SK-N-SH (cell line): ENCODE data around the gene NHS. TPM values are rescaled to one million over a fixed set of nuclear protein-coding genes. Genes with fewer than 3 reads are reported as not detected.

Source experiments
- CTCF ChIA-PET: fragments of 300-600, 350-600 bp; formaldehyde crosslinking; extraction: SDS; loops from one replicate; lab custom pipeline; 2021; lab: Yijun Ruan, JAX
- POLR2A ChIA-PET: fragments of 350-600 bp; sonication (Branson Sonifier 250); formaldehyde crosslinking; extraction: SDS; loops from one replicate; lab custom pipeline; 2020; ENCODE audit warnings: antibody characterized with exemption, inconsistent platforms; lab: Yijun Ruan, JAX
- DNase-seq: peaks from one replicate; pipeline ENCODE4 v3.0.0; 2012
- H2AFZ ChIP-seq: fragments of 200-600 bp; sonication (generic); 2 replicates; pipeline ENCODE4 v1.8.1; 2016; ENCODE audit warnings: antibody characterized with exemption, mild to moderate bottlenecking, low read depth
- H3F3A ChIP-seq: fragments of 200-600 bp; sonication (generic); replicated peaks from 2 replicates; pipeline ENCODE3; 2016; ENCODE audit warnings: antibody characterized with exemption, mild to moderate bottlenecking; ENCODE audit not compliant: insufficient read depth
- H3K27ac ChIP-seq, 2 experiments: fragments of 200-500 bp in 1 of 2; fragments of 200-600 bp in 1 of 2; sonication (Bioruptor generic) in 1 of 2; sonication (generic), shearing (Covaris generic) in 1 of 2; 2 replicates each; pipeline versions ENCODE4 v1.5.1 to v1.6.1; 2014 to 2016; ENCODE audit warnings: low read depth in 2 of 2, inconsistent platforms in 1 of 2, low read length in 1 of 2, mild to moderate bottlenecking in 1 of 2, mixed read lengths in 1 of 2
- H3K27me3 ChIP-seq: fragments of 200-600 bp; sonication (generic), shearing (Covaris generic); 2 replicates; pipeline ENCODE4 v1.6.1; 2016; ENCODE audit warnings: mixed run types; ENCODE audit not compliant: insufficient read depth
- H3K36me3 ChIP-seq, 2 experiments: fragments of 200-500 bp in 1 of 2; fragments of 200-600 bp in 1 of 2; sonication (Bioruptor generic) in 1 of 2; sonication (generic) in 1 of 2; replicated peaks in 1 of 2; 2 replicates each; pipeline versions ENCODE3 to v1.5.1; 2014 to 2016; ENCODE audit warnings: low read length in 1 of 2, mild to moderate bottlenecking in 1 of 2; ENCODE audit not compliant: insufficient read depth in 2 of 2, control insufficient read depth in 1 of 2
- H3K4me1 ChIP-seq, 2 experiments: fragments of 200-500 bp in 1 of 2; fragments of 200-600 bp in 1 of 2; sonication (Bioruptor generic) in 1 of 2; sonication (generic), shearing (Covaris generic) in 1 of 2; 2 replicates each; pipeline versions ENCODE4 v1.5.1 to v1.6.1; 2014 to 2016; ENCODE audit warnings: low read depth in 1 of 2, low read length in 1 of 2, mixed run types in 1 of 2; ENCODE audit not compliant: insufficient read depth in 2 of 2, control insufficient read depth in 1 of 2
- H3K4me2 ChIP-seq: fragments of 200-600 bp; sonication (generic), shearing (Covaris generic); 2 replicates; pipeline ENCODE4 v1.6.1; 2017; ENCODE audit warnings: mixed run types
- H3K4me3 ChIP-seq, 2 experiments: fragments of 200-500 bp in 1 of 2; fragments of 200-600 bp in 1 of 2; sonication (Bioruptor generic) in 1 of 2; sonication (generic), shearing (Covaris generic) in 1 of 2; 2 replicates each; pipeline versions ENCODE4 v1.5.1 to v1.8.1; 2014 to 2016; ENCODE audit warnings: low read depth in 2 of 2, inconsistent platforms in 1 of 2, low read length in 1 of 2, mild to moderate bottlenecking in 1 of 2, mixed read lengths in 1 of 2, moderate library complexity in 1 of 2
- H3K79me2 ChIP-seq: fragments of 200-600 bp; sonication (generic); 2 replicates; pipeline ENCODE4 v1.8.1; 2017; ENCODE audit warnings: mild to moderate bottlenecking; ENCODE audit not compliant: insufficient read depth
- H3K9ac ChIP-seq: fragments of 200-600 bp; sonication (generic); 2 replicates; pipeline ENCODE4 v1.6.1; 2017; ENCODE audit warnings: mixed run types
- H3K9me2 ChIP-seq: fragments of 200-600 bp; sonication (generic); 2 replicates; pipeline ENCODE4 v1.6.1; 2017; ENCODE audit warnings: mixed run types
- H3K9me3 ChIP-seq: fragments of 200-600 bp; sonication (generic); 2 replicates; pipeline ENCODE4 v1.6.1; 2017; ENCODE audit warnings: mixed run types, mild to moderate bottlenecking, moderate library complexity
- H4K20me1 ChIP-seq: fragments of 200-600 bp; sonication (generic); 2 replicates; pipeline ENCODE4 v1.6.1; 2017; ENCODE audit warnings: mild to moderate bottlenecking, mixed run types; ENCODE audit not compliant: insufficient read depth
- FOSL2 ChIP-seq: IDR thresholded peaks from 2 replicates; pipeline ENCODE4 v1.4.0; 2012; ENCODE audit warnings: low read depth, mild to moderate bottlenecking, moderate library complexity, borderline replicate concordance
- FOXJ3 ChIP-seq: sonication (generic); formaldehyde crosslinking; IDR thresholded peaks from 2 replicates; pipeline ENCODE4 v1.5.1; 2020; ENCODE audit warnings: mild to moderate bottlenecking, missing genetic modification reagents
- MAX ChIP-seq: IDR thresholded peaks from 2 replicates; pipeline ENCODE4 v1.4.0; 2012; ENCODE audit warnings: low read depth
- REST ChIP-seq: IDR thresholded peaks from 2 replicates; pipeline ENCODE4 v1.6.1; 2012; ENCODE audit warnings: mild to moderate bottlenecking, low read depth, low read length, moderate library complexity
- RXRA ChIP-seq: IDR thresholded peaks from 2 replicates; pipeline ENCODE4 v1.4.0; 2012; ENCODE audit warnings: low read depth, mild to moderate bottlenecking, borderline replicate concordance
- SMC3 ChIP-seq: IDR thresholded peaks from 2 replicates; pipeline ENCODE4 v1.6.1; 2012; ENCODE audit warnings: low read depth, low read length, improper control_type of control experiment
- WGBS: methylation state at CpG from one replicate; pipeline ENCODE4 v1.1.6; 2017; ENCODE audit warnings: low lambda C conversion rate; 5-methylcytosine and 5-hydroxymethylcytosine counted together
- polyA plus RNA-seq, 3 experiments: library from polyadenylated mRNA; depleted of rRNA; stranded (reverse); fragments of >200 nt; gene quantifications; 2 replicates each; pipeline ENCODE4 v1.2.3, GENCODE V29; 2012

NHS gene
- polyA plus RNA-seq, 1 of the 3 experiments (the other 2 are of a cell fraction) = 1.0 TPM

- TF ChIP-seq REST = no peak
- peak; percentile 20; the same call in 1 of the 2 replicates for TF ChIP-seq RXRA
- no peak for TF ChIP-seq SMC3
- TF ChIP-seq FOSL2 = peak; percentile 85
- no peak for TF ChIP-seq MAX
- no peak for TF ChIP-seq FOXJ3 (CRISPR knock-in tag)
- TF ChIP-seq, all 33 proteins: peak for 10
Measured at GRCh38 chrX:17405225-17405969, 30.4 kb downstream of the NHS start (continued).

GRCh38 chrX:17409566-17410290, 34.7 kb downstream of the NHS start:
- no peaks in the 10 kb centered on the region for H3K36me3 ChIP-seq
- H3F3A ChIP-seq = peaks cover 12% of the 10 kb centered on the region
- H3K4me2 ChIP-seq = no peak overlapping the region
- no peak overlapping the region for H3K9ac ChIP-seq
- no peaks in the 10 kb centered on the region; the same call in 1 of the 2 replicates for H3K79me2 ChIP-seq
- H3K9me3 ChIP-seq = no peaks in the 10 kb centered on the region
- no peaks in the 10 kb centered on the region for H4K20me1 ChIP-seq
- no peak overlapping the region for H3K27ac ChIP-seq
- CTCF ChIA-PET = no interaction called here
- peaks cover 7 to 9% of the 10 kb centered on the region in 2 experiments; a peak in 2 of 4 replicates for H3K4me1 ChIP-seq
- H3K27me3 ChIP-seq = no peaks in the 10 kb centered on the region
- DNase-seq = no peak
- WGBS = 70% methylated on average over 3 of the region's 3 CpGs
- TF ChIP-seq REST = no peak
- H3K9me2 ChIP-seq = no peaks in the 10 kb centered on the region
- H3K4me3 ChIP-seq = no peak overlapping the region
- no peak overlapping the region for H2AFZ ChIP-seq
- POLR2A ChIA-PET = no interaction called here
